ENCODE results near the gene CCDC86. TPM values are rescaled to one million over a fixed set of nuclear protein-coding genes. Genes with fewer than 3 reads are reported as not detected.

CCDC86 gene
- 34.1 and 38.9 TPM in 2 replicates for total RNA-seq

DNA sequence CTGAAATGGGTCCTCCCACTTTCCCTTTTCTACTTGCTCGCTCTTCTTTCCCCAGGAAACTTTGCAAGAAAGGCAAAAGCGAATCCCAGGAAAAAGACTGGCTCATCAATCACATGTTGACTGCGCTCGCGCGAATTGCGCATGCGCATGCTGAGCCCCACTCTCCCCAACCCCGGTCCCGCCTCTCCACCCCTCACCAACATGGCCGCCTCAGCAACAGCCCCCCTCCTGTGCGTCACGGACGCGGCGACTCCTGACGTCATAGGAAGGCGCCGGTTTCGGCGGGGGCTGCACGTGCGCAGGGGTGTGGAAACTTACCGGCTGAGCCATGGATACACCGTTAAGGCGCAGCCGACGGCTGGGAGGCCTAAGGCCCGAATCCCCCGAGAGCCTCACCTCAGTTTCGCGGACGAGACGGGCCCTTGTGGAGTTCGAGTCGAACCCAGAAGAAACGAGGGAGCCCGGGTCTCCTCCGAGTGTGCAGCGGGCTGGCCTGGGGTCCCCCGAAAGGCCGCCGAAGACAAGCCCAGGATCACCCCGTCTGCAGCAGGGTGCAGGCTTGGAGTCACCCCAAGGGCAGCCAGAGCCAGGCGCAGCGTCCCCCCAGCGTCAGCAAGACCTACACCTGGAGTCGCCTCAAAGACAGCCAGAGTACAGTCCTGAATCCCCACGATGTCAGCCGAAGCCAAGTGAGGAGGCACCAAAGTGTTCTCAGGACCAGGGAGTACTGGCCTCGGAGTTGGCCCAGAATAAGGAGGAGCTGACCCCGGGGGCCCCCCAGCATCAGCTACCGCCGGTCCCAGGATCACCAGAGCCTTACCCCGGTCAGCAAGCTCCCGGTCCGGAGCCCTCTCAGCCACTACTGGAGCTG, at the start of gene CCDC86:
Gene CCDC86, plus strand, starts transcription at position 317 of the 871 bp plus-strand sequence. Its CDS starts 12 bp downstream, at position 329.

GRCh38 chr11:60855726-60856633, 14.1 kb downstream of the CCDC86 start, which contains the start of gene PTGDR2:
Gene PTGDR2 (minus strand): TSS chr11:60855950. CDS start chr11:60853722, 2,228 bp downstream.

GRCh38 chr11:60866911-60867870, 25.3 kb downstream of the CCDC86 start, which contains the start of gene ZP1:
Gene ZP1 (plus strand): TSS chr11:60867542. CDS start chr11:60867562, 20 bp downstream.

Other genes starting within 250 kb of the CCDC86 start
- gene MS4A8, start 142.5 kb upstream of the CCDC86 start, total RNA-seq: not detected in 2 replicates
- gene MS4A18, start 117.4 kb upstream of the CCDC86 start, total RNA-seq: not detected in 2 replicates
- gene MS4A15, start 85.2 kb upstream of the CCDC86 start, total RNA-seq: not detected in 2 replicates
- gene MS4A10, start 56.8 kb upstream of the CCDC86 start, total RNA-seq: not detected in 2 replicates
- 0.07 TPM in 1 of 2 replicates, not detected in the other for gene PTGDR2, start 13.8 kb downstream of the CCDC86 start, total RNA-seq
- gene ZP1, start 25.4 kb downstream of the CCDC86 start, total RNA-seq: not detected in 2 replicates
- 64.0 and 73.1 TPM in 2 replicates for gene PRPF19, start 64.5 kb downstream of the CCDC86 start, total RNA-seq
- 36.4 and 47.4 TPM in 2 replicates for gene TMEM109, start 72.0 kb downstream of the CCDC86 start, total RNA-seq
- 107 and 120 TPM in 2 replicates for gene TMEM132A, start 82.3 kb downstream of the CCDC86 start, total RNA-seq
- 0.05 and 0.07 TPM in 2 replicates for gene SLC15A3, start 110.1 kb downstream of the CCDC86 start, total RNA-seq
- gene CD6, start 129.6 kb downstream of the CCDC86 start, total RNA-seq: 0.19 and 0.28 TPM in 2 replicates

All from airway epithelial cell (primary cell).